ENCODE results near the gene UST.

DNA sequence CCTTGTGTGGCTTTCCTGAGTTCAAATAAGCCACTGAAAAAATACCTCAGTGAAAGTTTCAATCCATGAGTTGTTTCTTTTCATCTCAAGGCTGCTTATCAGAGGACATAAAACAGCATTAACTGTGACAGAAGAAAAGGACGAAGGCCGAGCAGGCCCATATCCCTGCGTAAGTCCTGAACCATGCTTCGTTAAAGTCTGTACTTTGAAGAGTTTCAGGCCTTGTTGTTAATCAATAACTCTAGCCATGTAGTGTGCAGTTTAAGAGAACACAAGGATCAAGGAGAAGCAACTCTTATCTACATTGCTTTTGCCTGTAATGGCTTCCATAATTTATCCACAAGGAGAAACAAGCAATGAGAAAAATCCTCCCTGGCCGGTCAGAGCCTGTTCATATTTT is 165.4 kb downstream of the UST start:
- TF ChIP-seq, protein P1, sequence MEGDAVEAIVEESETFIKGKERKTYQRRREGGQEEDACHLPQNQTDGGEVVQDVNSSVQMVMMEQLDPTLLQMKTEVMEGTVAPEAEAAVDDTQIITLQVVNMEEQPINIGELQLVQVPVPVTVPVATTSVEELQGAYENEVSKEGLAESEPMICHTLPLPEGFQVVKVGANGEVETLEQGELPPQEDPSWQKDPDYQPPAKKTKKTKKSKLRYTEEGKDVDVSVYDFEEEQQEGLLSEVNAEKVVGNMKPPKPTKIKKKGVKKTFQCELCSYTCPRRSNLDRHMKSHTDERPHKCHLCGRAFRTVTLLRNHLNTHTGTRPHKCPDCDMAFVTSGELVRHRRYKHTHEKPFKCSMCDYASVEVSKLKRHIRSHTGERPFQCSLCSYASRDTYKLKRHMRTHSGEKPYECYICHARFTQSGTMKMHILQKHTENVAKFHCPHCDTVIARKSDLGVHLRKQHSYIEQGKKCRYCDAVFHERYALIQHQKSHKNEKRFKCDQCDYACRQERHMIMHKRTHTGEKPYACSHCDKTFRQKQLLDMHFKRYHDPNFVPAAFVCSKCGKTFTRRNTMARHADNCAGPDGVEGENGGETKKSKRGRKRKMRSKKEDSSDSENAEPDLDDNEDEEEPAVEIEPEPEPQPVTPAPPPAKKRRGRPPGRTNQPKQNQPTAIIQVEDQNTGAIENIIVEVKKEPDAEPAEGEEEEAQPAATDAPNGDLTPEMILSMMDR (IDR thresholded peaks at IDR 0.05): no peak
- TF ChIP-seq EZH2 (IDR thresholded peaks at IDR 0.05) (no peak), EZH2phosphoT487 (IDR thresholded peaks at IDR 0.05) (no peak)
